Inflammatory macrophage treated with lipopolysaccharide for 4 hours (primary cell): ENCODE results near the gene DMAP1.
"Not testable (repeated sequence)": the region's sequence is repeated elsewhere in the genome, so short reads cannot be mapped to it uniquely, and the experiment has no call there.

ENCODE experiments used
- DNase-seq: peaks from one replicate; pipeline ENCODE4 v3.0.0-alpha.2; 2020

DMAP1 gene

DNA sequence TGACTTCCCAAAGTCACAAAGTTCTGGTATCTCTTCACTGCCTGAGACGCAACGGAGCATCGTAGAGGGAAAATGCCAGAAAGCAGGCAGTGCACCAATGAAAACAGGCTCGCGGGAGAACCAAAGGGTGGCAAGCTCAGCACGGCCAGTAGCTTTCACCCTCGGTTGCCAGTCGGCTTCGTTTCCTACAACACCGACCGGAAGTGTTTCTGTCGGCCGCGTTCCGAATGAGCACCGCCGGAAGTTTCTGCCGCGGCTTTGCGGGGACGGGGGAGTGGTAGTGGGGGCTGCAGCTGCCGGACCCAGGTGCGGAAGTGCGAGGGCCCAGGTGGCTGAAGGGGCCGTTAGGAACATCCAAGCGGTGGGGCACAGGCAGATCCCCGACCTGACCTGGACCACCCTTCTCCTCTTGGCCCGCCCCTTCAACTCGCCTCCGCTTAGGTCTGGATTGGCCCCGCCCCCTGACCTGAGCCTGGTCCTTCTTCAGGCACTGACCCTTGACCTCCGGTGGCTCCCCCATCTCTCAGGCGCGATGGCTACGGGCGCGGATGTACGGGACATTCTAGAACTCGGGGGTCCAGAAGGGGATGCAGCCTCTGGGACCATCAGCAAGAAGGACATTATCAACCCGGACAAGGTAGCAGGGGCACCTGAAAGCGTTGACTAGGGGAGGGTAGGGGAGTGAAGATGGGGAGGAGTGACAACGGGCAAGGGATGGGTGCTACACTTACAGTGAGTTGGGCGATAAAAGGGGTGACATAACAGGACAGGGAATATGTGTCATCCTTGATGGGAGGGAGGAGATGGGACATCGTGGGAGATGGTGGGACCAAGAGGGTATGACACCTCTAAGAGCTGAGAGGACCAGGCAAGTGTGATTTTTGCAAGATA lies at the start of gene DMAP1:
Gene DMAP1 (plus strand): TSS at position 250 of the 891 bp plus-strand sequence. CDS start 283 bp downstream, at position 533.
- DNase-seq: peak; percentile 75

DNA sequence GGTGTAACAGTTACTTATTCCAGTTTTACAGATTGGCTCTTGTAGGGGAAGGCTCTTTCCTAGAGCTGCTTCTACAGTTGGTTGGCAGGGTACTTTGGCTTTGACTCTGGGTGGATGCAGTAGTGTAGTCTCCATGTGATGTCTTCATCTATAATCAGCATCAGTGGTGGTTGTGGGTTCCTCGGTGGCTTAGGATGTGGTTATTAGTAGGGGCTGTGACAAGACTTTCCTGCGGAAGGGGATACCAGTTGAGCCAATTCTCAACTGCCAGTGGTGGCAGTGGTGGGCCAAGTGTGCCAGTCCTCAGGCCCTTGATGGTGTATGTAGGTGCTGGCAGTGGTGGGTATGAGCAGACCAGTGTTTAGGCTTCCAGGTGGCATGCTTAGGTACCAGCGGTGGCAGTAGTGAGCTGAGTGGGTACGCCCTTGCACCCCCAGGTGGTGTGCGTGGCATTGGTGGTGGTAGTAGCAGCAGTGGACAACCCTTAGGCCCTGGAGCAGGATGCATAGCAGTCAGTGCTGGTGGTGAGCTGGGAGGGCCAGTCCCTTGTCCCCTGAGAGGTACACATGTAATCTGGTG lies 44.7 kb upstream of the DMAP1 start:
- no peak for DNase-seq

- DNase-seq: no peak
These were observed 42.9 kb upstream of the DMAP1 start for GRCh38 chr1:44170281-44170823.

DNA sequence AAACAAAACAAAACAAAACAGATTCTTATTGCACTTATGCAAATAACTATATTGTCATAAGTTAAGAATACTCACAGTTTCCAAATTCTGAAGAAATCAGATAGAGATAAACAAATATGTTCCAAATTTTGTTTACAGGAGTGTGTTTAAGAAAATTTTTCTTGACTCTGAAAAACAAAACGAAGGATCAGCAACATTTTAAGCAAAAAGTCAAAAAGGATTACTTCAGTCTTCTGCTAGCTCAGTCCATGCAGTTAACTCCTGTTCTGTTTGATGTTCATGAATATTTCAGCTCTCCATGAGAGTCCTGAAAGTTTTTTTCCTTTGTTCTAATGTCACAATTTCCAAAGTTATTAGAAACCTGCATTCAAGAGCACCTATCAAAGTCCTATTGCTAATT lies 38.6 kb upstream of the DMAP1 start:
- DNase-seq: no peak

DNA sequence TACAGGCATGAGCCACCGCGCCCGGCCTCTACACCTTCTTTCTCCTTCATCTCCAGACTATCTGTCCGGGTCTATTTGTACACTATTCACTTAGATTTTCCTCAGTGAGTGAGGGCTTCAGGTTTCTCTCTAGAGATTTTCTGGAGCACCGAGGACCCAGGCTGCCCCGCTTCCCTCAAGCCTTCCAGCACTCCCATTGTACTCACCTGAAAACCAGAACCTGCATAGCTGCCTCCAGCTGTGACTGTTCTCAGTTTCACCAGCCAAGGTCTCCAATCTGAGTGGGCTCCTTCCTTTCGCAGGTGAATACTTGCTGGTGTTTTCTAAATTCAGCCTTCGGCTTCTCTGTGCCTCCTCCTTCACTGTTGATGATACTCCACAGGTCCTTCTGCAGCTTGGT lies 12.9 kb upstream of the DMAP1 start:
- DNase-seq: no peak

DNA sequence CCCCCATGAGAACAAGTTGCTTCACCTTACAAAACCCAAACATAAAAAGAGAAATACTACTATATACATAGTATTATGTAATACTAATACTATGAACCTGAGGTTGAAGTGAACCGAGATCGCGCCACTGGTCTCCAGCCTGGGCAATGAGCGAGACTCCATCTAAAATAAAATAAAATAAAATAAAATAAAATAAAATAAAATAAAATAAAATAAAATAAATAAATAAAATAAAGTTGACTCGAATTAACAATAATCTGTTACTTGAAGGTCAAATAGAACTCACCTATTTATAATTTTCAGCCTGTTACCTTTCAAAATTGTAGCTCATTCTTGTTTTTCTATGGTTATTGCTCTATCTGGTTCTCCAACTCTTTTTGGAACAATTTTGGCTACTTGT lies 6.7 kb upstream of the DMAP1 start:
- not testable (repeated sequence) for DNase-seq

- DNase-seq: no peak
These were observed 5.0 kb upstream of the DMAP1 start for GRCh38 chr1:44208226-44208625.

GRCh38 chr1:44210595-44210994 lies 2.7 kb upstream of the DMAP1 start:
- no peak for DNase-seq

DNA sequence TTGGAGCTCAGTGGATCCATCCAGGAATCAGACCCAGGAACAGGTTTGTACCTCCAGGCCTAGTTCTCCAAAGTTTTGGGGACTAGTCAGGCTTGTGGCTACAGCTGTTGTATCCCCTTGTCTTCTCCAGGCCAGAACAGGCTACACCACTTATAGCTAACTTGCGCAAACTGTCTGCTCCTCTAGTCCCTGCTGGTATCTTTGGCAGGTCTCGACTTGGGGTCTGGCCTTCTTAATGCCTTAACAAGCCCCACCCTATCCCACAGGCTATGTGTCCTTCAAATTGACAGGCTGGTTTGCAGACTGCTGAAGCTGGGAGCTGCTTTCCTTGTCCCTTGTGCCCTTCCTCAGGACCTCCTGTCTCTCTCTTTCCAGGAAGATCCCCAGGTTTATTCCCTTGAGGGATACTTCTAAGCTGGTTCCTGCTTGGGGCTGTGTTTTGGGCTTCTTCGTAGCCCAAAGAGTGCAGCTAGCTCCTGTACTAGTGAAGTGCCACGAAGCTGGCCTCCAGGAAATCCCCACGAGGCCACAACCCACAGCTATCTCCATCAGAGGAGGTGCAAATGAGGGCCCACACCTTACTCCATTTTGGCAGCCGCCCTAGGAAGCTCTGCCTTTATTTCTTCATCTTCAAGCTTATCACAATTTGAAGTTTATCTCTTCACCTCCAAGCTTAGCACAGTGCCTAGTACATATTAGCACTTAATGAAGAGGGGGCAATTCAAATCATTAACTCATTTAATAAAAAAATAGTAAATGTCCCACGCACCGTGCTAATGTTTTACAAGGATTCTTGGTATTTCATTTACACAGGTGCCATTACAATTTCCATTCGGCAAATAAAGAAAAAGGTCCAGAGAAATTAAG lies 683 bp upstream of the DMAP1 start:
- DNase-seq: no peak

DNA sequence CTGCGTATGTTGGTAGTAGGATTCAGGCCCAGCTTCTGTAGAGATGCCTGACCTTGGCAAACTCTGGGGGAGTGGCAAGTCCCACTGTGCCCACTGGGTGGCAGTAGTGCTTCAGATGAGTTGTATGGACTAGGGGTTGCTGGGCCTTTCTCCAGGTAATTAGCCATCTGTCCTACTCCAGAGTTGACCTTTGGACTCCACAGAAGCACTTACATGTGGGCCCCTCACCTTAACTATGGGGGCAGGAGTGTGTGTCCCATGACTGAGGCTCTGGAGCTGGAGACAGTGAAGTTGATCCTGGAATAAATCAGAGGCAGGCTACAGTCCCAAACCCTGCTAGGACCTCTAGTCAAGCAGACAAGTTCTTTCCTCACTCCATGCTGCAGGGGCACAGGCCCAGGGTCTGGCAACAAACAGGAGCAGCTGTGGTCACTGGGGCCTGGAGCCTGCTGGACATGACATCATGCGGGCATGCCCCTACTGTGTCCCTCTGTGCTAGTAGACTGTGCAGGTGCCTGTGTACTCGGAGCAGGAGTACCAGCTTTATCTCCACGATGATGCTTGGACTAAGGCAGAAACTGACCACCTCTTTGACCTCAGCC lies 4.6 kb downstream of the DMAP1 start:
- DNase-seq: peak; percentile 67

GRCh38 chr1:44218503-44219300 lies 5.4 kb downstream of the DMAP1 start:
- no peak for DNase-seq

- DNase-seq: no peak
These were observed 6.0 kb downstream of the DMAP1 start for GRCh38 chr1:44219301-44219626.

DNA sequence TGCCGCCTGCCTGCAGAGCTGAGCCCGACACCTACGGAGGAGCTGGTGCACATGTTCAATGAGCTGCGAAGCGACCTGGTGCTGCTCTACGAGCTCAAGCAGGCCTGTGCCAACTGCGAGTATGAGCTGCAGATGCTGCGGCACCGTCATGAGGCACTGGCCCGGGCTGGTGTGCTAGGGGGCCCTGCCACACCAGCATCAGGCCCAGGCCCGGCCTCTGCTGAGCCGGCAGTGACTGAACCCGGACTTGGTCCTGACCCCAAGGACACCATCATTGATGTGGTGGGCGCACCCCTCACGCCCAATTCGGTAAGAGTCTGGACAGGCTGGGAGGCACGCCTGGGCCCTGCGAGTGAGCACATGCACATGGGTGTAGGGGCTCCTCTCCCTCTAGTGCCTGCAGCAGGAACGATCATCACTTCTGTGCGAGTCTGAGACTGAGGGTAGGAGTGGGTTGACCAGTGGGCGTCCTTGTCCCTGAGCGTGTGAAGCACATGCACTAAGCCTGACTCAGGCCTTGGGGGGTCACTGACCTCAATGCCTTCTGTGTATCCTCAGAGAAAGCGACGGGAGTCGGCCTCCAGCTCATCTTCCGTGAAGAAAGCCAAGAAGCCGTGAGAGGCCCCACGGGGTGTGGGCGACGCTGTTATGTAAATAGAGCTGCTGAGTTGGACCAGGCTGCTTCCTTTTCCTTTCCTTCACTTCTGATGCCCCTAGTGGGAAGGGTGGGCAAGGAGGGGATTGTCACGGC lies 6.9 kb downstream of the DMAP1 start:
- DNase-seq: peak; percentile 57

- DNase-seq: no peak
These were observed 7.5 kb downstream of the DMAP1 start for GRCh38 chr1:44220755-44221154.

DNA sequence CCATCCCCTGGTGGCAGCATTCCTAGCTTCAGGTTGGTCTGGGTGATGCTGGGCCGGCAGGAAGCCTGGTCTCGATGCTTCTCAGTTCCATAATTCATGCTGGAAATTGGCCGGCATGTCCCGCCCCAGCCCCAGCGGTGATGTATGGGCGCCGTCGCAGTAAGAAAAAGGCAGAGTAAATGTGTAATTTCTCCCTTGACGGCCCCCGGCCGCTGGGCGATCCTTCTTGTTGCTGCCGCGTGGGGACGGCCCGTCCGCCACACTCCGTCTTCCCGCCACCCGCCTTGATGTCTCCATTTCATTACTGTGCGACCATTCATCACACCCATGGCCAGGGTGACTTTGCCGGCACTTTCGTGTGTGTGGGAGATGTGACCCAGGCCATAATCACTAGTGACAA lies 8.5 kb downstream of the DMAP1 start:
- no peak for DNase-seq

GRCh38 chr1:44222397-44223186 lies 9.3 kb downstream of the DMAP1 start:
- no peak for DNase-seq

- no peak for DNase-seq
These were observed 9.9 kb downstream of the DMAP1 start for GRCh38 chr1:44223187-44223610.

DNA sequence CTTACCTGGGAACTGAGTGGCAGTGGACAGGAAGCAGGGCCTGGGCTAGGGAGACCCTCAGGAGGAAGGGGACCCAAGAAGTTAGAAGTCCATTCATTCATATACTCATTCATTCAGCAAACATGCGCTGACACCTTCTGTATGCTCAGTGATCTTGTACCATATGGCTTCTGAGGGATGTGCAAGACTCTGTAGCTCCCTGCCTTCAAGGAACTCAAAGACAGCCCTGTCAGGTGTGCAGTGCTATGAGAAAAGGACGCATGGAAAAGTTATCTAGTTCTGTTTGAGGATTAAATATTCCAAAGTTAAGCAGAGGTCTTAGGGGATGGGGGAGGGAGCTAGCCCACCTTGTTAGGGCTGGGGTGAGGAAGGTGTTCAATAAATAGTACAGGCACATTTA lies 12.5 kb downstream of the DMAP1 start:
- no peak for DNase-seq

- DNase-seq: peak; percentile 79
These were observed 13.9 kb downstream of the DMAP1 start for GRCh38 chr1:44227211-44227610.

- DNase-seq: no peak
These were observed 14.9 kb downstream of the DMAP1 start for GRCh38 chr1:44228218-44228617.
